ENCODE measurements around the gene MARK3.
"Not testable (repeated sequence)": the region's sequence is repeated elsewhere in the genome, so short reads cannot be mapped to it uniquely, and the experiment has no call there.

Gene MARK3

GRCh38 chr14:103385152-103385928 lies at the start of gene MARK3:
TSS of gene MARK3 (plus strand) at chr14:103385415. CDS start at chr14:103386030, 615 bp downstream.
- DNase-seq = peak; percentile 87 to 91

- DNase-seq = no peak
Measured at GRCh38 chr14:103336191-103336590, 49.0 kb upstream of the MARK3 start.

- no peak for DNase-seq
Measured at GRCh38 chr14:103337794-103338193, 47.4 kb upstream of the MARK3 start.

GRCh38 chr14:103339561-103339960 lies 45.7 kb upstream of the MARK3 start:
- DNase-seq = no peak

- DNase-seq = no peak
Measured at GRCh38 chr14:103340480-103341212, 44.6 kb upstream of the MARK3 start.

- no peak for DNase-seq
Measured at GRCh38 chr14:103341250-103342129, 43.7 kb upstream of the MARK3 start.

GRCh38 chr14:103343164-103343879 lies 41.9 kb upstream of the MARK3 start:
- no peak for DNase-seq

GRCh38 chr14:103343905-103344797 lies 41.1 kb upstream of the MARK3 start:
- no peak for DNase-seq

GRCh38 chr14:103346286-103346685 lies 38.9 kb upstream of the MARK3 start:
- no peak for DNase-seq

- DNase-seq = no peak
Measured at GRCh38 chr14:103347091-103347815, 38.0 kb upstream of the MARK3 start.

GRCh38 chr14:103348154-103348553 lies 37.1 kb upstream of the MARK3 start:
- no peak for DNase-seq

GRCh38 chr14:103349982-103350381 lies 35.2 kb upstream of the MARK3 start:
- DNase-seq = no peak

GRCh38 chr14:103353362-103353761 lies 31.9 kb upstream of the MARK3 start:
- no peak for DNase-seq

- DNase-seq = no peak
Measured at GRCh38 chr14:103354141-103354540, 31.1 kb upstream of the MARK3 start.

GRCh38 chr14:103356024-103356682 lies 29.1 kb upstream of the MARK3 start:
- no peak for DNase-seq

GRCh38 chr14:103357552-103357951 lies 27.7 kb upstream of the MARK3 start:
- DNase-seq = not testable (repeated sequence)

- DNase-seq = no peak
Measured at GRCh38 chr14:103360548-103360947, 24.7 kb upstream of the MARK3 start.

GRCh38 chr14:103361867-103362266 lies 23.3 kb upstream of the MARK3 start:
- DNase-seq = peak; percentile 85 to 97

- DNase-seq = peak in 1 of 2 experiments; percentile 20
Measured at GRCh38 chr14:103362780-103363179, 22.4 kb upstream of the MARK3 start.

GRCh38 chr14:103366741-103367140 lies 18.5 kb upstream of the MARK3 start:
- no peak for DNase-seq

Measured in SW 1271 (cell line).